Measurements from ENCODE around the gene TAC3.
"Not testable (repeated sequence)": the region's sequence is repeated elsewhere in the genome, so short reads cannot be mapped to it uniquely, and the experiment has no call there.

The TAC3 gene

DNA sequence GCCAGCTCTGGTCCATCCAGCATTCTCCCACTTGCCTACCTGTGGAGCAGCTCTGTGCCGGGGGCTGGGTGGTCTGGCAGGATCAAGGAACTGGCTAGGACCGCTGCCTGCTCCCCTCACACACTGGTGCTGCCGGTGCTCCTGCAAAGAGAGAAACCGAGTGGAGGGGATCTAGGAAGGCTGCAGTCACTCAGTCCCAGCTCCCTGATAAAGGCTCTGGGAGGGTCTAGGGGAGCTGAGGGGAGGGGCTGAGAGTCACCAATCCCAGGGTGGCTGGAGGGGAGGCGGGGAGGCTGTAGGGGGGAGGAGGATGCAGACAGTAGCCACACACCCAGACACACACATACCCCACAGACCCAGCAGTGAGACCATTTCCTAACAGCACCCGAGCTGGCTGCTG is at the start of gene TAC3:
Gene TAC3 (minus strand): TSS at position 182 of the 400 bp plus-strand sequence. CDS start 732 bp downstream, outside the sequence.
- DNase-seq: no peak

DNA sequence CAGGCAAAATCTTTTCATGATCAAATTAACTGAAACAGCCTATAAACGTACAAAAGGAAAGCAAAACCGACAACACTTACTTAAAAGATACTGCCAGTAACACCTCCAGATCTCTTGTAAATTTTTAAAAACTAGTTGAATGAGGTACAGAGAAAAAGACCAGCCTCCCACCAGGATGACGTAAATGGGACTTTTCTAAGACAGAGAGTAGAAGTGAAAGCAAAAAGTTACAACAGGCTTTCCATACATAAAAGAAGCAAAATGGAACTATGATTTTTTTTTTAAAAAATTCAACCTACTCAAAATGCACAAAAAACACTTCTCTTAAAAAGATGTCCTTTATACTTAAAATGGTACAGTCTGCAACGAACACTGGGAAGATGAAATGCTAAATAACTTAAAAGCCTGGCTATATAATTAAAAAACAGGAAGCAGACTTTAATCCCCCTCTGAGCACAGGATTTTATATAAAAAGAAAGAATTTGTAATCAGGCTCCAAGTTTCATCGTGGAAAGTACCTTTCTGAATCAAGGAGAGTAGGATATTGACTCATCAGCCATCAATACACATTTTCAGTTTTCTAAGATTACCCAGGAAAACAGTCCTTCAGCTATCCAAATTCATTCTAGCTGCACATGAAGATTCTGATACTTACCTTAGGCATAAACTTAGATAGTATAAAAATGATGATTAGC is 47.8 kb upstream of the TAC3 start:
- DNase-seq: no peak

DNA sequence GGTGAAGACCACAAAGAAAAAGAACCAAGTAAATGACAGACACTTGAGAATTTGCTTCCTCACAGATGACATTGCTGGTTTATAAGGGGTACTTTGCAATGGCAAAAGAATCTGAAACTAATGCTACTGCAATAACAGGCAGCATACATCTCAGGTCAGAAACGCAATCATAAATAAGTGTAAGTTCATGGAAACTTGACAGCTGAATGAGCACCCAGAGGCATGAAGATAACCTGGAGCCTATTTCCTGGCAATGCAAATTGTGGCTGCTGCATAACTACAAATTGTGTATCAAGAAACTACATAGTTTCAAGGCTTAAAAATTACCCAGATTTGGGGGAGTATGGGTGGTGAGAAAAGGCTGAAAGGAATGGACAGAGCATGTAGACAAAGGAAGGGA is 42.1 kb upstream of the TAC3 start:
- no peak for DNase-seq

DNA sequence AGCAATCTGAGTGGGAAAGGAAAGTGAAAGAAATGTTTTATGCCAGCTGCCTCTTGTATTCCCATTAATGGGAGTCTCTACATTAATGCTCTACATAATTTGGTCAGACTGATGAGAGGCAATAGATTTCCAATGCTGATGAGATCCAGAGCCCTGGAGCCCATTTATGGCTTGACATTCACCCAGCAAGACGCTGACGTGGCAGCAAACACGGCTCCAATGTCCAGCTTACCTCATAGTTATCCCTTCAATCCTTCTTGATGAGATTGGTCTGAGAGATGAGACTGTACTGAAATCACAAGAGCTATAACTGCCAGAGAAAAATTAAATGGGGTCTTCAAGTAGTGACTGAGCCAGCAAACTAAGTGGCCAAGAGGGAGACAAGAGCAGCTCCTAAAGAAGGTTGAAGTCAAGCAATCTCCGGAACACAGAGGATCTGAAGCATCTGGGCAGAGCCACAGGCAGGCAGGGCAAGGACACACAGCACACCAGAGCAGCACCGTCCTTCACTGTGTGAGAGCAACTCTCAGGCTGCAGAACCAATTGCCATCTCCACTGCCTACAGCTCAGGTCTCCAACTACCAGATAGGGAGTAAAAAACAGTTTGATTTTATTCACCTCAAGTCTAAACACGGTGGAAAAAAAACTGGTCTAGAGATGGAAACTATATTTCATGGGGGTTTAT is 40.9 kb upstream of the TAC3 start:
- DNase-seq: no peak

DNA sequence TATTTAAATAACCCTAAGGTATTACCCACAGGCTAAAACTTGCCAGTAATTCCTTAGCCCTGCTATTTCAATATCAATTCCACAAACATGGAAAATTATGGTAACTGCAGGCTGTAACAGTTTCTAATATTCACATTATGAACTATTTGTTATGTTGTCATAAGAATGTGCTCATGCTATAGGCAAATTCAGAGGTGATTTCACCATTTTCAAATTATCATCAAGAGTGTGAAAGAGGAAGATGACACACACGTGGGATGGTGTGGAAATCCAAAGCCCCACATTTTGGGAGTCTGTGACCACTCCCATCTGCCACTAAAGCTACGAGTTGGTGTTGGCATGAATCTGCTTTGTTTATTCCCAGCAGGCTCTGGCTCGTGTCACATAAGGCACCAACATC is 39.5 kb upstream of the TAC3 start:
- peak; percentile 43 for DNase-seq

DNA sequence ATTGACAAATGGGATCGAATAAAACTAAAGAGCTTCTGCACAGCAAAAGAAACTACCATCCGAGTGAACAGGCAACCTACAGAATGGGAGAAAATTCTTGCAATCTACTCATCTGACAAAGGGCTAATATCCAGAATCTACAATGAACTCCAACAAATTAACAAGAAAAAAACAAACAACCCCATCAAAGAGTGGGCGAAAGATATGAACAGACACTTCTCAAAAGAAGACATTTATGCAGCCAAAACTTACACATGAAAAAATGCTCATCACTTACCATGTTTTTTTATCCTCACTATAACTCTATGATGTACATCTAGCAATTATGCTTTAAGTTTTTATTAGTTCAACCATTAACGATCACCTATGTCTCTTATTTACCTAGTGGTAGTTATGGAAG is 37.6 kb upstream of the TAC3 start:
- not testable (repeated sequence) for DNase-seq

DNA sequence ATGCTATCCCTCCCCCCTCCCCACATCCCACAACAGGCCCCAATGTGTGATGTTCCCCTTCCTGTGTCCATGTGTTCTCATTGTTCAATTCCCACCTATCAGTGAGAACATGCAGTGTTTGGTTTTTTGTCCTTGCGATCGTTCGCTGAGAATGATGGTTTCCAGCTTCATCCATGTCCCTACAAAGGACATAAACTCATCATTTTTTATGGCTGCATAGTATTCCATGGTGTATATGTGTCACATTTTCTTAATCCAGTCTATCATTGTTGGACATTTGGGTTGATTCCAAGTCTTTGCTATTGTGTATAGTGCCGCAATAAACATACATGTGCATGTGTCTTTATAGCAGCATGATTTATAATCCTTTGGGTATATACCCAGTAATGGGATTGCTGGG is 36.8 kb upstream of the TAC3 start:
- not testable (repeated sequence) for DNase-seq

DNA sequence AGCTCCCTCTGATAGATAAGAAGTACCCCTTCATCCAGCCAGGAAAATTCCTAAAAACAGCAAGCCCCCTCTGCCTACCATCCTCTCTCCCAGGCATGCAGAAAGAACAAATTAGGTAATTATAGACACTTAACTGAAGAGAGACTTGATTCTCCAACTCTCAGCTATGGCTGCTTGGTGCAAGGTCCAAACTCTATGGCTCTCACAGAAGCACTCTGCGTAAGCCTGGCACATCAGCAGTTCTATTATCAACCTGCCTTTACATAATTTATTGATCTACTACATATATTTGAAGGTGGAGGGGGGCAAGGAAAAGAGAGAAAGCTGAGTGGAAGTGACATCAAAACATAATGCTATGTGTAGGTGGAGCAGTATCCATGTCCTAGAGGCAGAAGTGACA is 34.7 kb upstream of the TAC3 start:
- DNase-seq: no peak

DNA sequence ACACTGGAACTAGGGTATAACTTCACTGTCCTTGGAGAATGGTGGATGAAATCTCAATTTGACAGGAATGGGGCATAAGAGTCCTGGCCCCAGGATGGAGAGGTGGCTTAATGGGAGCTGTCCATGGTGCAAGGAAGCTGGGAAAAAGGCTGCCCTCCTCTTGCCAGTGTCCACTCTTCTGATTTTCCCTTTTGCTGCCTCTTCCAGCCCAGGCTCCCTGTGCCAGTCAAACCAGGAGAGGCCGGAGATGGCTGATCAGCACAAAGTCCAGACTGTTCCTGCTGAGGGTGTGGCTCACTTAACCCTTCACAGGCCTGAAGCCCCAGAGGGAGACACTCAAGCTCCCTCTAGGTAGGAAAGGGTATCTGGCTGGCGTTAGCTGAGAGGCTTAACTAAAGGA is 33.6 kb upstream of the TAC3 start, which contains the start of gene MYO1A:
Gene MYO1A (minus strand): TSS at position 240 of the 400 bp plus-strand sequence. CDS start 1,806 bp downstream, outside the sequence.
- no peak for DNase-seq

DNA sequence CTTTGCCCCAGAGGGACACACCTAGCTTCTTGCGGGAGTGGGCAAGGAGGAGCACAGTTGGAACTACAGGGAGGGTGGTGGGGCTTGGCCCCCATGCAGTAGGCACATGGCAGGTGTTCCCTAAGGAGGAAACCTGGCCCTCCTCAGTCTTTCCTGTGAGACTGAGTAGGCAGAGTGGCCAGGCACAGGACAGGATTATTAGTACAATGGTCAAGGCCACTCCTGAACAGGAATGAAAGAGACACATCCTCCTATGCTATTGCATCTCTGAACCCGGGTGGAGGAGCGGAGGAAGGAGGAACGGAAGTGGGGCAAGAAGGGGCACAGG is 32.8 kb upstream of the TAC3 start:
- no peak for DNase-seq

DNA sequence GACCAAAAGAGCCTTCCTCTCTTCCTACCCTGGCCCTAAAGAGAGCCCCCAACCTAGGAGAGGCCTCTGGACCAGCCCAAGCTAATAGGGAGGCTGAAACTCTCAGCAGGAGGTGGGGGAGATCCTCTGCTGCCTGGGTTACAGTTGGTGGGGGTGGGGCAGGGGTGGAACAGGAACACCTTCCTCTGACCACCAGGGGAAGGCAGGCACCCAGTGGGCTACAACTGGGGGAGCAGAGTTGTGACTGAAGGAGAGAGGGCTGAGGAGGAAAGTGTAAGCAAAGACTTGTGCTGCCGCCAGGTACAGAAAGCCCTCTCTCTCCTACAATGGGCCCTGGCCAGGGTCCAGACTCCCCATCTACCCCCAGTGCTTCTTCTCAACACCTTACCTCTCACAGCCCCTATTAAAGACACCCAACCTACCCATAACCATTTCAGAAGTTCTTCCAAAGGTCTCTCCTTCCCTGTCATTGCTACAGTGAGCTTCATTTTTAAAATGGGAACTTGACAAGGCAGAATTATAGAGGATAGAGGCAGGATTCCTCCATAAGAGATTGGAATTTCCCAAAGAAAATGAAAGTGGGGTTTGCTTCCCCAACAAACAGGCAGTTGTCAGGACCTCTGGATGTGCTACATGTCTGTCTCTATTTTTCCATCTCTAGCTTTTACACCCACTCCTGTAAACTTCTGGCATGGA is 32.2 kb upstream of the TAC3 start:
- DNase-seq: peak; percentile 30

DNA sequence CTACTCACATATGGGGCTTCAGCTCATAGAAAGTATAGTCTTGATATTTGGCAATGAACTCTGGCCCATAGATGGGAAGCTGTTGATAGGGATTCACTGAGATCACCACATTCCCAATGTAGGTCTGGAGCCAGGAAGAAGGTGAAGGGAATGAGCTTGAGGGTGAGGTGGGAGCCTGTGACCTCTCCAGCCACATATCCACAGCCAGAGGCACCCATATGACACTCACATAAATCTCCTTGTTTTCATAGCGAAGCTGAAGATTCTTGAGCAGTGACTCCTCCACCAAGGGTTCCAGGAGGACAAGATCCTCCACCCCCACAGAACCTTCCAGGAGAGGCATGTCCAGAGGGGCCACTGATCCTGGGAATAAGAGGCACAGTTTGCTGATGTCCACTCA is 31.7 kb upstream of the TAC3 start:
- no peak for DNase-seq

DNA sequence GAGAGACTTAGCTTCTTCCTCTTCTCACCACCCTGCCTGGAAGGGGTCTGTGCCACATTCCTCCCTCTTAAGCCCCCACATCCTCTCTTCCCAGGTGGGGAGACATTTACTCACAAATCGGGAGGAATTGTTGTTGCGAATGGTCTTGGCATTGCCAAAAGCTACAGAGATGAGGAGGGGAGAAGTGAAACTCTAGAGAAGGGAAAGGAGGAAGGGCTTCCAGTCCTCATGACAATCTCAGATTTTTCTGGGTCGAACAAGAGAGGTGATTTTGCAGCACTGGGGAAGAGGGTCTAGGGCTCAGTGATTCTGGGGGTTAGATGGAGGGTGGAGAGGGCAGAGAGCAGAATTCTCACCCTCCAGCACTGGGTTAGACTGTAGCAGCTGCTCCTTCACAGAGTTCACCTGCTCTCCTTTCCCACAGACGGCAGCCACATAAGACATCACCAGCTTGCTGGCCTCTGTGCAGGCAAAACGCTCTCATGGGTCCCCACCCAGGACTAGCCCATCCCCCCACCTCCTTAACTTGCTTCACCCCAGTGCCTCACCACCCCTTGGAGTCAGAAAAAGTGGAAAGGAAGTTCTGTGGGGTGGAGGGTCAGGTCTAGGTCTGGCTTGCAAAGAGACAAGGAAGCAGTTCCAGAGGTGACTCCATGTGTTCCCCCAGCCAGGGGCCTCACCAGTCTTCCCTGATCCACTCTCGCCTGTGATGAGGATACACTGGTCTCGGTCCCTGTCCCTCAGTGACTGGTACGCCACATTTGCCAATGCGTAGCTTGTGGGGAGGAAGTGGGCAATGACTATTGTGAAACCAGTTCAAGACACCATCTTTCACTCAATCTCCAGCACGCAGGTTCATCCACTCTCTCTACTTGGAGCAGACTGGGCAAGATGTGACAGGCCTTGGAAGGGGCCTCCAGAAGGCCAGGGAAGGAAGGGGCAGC is 30.9 kb upstream of the TAC3 start:
- DNase-seq: peak; percentile 80

DNA sequence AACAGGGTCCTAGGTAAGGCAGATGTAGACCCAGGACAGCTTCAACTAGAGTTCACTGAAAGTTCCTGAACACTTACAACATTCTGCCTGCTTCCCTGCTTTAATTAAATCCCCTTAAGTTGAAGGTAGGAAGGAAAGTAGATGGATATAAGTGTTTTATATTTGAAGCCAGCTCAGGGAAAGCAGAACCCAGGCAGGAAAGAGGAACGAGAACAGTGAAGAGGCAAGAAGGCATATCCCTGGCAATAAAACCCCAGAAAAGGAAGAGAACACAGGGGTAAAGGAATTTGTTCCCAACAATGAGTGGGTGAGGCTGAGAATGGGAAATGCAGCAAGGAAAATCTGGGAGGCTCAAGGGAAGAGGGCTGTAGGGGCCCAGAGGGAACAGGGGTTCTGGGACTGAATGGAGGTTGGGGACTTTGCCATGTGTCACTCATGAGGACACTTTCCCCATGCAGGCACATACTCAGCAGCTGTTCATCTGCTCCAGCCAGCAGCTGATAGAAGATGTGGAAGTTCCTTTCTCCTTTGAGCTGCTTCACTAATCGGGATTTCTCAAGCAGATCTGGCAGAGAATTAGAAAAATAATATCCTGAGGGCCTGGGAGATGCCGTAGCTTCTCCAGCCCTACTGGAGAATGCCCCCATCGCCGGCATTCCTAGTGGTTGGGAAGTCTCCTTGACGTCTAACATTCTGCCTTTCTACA is 29.9 kb upstream of the TAC3 start:
- no peak for DNase-seq

DNA sequence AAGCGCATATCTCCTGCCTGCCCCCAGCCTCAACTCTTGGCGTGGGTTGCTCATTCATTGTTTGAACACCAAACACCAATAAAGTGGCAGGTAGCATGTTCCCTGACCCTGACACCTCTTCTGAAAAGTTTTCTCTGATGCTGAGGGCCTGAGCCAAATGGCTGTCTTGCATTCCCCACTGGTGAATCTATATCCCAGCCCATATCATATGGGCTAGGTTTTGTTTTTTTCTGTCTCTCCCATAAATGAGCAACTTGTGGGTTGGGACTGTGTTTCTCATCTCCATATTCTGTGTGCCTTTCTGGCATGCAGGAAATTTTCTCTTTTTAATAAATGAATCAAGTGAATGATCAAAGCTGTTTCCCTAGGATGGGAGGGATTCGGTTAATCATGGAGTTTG is 28.6 kb upstream of the TAC3 start:
- no peak for DNase-seq

DNA sequence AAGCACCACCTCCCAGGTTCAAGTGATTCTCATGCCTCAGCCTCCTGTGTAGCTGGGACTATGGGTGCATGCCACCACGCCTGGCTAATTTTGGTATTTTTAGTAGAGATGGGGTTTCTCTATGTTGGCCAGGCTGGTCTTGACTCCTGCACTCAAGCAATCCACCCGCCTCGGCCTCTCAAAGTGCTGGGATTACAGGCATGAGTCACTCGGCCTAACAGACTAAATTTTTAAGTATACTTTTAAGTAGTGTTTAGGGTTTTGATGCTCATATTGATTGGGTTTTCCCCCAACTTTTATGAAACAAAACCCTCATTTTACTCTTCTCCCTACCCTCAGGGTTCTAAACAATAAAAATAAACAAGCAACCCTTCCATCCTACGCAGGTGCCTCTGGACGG is 28.1 kb upstream of the TAC3 start:
- no peak for DNase-seq

DNA sequence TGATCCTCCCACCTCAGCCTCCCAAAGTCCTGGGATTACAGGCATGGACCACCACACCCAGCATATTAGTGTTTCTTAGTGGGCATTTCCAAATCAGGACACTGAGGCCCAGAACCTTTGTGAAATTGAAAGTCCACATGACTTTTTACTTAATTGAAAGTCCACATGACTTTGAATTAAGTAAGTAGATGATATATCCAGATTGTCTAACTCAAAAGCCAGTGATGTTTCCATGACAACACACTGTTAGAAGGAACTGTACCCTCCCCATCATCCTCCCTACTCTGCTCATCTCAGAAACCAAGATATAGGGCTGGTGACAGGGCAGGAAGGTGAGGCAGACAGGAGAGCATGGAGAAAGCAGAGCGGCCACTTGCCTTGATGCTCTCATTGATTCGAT is 26.4 kb upstream of the TAC3 start:
- no peak for DNase-seq

DNA sequence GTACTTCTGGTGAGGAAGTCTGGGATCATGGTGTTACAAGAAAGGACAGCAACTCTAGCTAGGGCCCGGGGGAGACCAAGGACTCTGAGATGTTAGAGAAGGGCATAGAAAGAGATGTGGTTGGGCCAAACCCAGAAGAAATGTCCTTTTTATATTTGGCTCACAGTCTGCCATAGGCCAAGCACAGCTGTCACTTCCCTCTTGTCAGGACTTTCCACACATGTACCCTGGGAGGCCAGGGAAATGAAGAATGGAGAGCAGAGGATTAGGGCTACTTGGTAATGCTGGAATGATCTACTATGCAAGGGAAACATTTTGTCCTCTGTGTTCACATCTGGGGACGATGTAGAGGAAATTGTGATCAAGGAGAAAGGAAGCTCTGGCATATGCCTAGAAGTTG is 24.4 kb upstream of the TAC3 start:
- DNase-seq: no peak

DNA sequence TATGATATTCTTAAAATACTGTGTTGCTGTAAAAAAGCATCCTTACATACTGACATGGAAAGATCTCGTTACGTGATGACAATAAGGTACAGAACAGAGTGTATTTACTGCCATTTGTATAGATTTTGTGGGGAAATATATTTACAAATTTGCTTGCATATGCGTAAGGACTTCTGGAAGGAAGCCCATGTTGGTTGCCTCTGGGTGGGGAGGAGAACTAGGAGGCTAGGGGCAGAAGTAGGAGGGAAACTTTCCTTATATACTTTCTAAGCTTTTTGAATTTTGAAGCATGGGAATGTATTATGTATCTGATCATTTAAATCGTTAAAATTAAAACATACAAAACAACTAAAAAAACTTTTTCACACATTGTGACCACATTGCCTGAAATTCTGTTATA is 23.9 kb upstream of the TAC3 start:
- no peak for DNase-seq

DNA sequence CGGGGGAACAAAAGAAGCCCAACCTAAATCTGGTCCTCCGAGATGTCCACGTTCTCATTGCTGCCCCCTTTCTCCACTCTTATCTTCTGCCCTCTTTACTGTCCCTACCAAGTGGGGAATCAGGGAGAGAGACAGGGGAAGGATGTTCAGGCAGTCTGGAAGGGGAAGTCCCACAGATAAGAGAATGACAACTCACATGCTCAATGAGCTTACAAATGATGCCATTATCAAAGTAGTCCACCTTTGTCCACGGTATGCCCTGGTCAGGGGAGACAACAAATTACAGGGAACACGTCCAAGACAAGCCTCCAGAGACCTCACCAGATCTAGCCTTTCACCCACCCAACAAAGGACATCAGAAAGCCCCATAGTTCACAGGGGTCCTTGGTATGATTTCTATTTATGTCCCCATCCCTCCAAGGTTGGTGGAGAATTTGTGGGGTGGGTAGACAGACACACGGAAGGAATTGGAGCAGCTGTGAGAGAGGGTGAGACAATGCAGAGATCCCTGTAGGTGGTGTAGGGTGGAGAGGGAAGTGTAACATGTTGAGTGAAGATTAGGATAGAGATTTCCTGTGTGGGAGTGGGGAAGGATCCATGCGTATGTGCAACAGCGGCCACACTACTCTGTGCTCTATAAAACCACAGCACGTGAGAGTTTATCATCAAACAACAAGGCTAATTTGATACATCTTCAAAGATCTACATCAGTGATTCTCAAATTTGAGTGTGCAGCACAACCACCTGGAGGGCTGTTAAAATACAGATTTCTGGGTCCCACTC is 22.9 kb upstream of the TAC3 start:
- peak; percentile 78 for DNase-seq

DNA sequence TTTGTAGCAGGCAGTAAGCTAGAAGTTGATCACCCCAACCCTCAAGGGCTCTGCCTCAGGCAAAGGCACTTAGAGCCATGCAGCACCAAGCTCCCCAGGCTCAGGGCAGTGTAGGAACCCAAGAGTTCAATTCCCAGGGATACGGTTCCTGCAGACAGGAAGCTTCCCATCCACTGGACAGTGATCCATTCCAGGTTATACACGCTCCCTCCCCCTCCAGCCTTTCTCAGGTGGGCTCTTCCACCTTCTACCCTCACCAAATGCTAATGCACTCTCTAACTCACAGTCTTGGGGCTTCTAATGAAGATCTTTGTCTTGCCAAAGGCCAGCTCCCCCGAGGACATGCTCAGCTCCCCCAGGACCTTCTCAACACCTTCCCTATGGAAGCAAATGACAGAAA is 20.9 kb upstream of the TAC3 start:
- no peak for DNase-seq

DNA sequence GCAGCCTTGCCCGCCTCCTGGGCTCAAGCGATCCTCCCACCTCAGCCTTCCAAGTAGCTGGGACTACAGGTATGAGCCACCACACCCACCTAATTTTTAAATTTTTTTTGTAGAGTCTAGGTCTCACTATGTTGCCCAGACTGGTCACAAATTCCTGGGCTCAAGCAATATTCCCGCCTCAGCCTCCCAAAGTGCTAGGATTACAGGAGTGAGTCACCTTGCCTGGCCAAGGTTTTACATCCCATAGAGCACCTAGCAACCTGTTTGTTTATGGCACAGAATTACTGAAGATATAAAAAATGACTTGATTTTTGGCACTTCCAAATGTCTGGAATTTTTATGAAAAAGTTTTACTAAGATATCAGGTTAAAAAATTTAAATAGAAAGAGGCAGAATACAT is 17.1 kb upstream of the TAC3 start:
- no peak for DNase-seq
